CD4-positive, alpha-beta T cell treated with Interleukin-2 at 100 ng/mL for 4 hours (primary cell): ENCODE measurements around the gene SLC1A5.

ENCODE experiments used
- DNase-seq: peaks from one replicate; pipeline ENCODE4 v3.0.0-alpha.2; 2020; ENCODE audit warnings: low spot score

The SLC1A5 gene

DNA sequence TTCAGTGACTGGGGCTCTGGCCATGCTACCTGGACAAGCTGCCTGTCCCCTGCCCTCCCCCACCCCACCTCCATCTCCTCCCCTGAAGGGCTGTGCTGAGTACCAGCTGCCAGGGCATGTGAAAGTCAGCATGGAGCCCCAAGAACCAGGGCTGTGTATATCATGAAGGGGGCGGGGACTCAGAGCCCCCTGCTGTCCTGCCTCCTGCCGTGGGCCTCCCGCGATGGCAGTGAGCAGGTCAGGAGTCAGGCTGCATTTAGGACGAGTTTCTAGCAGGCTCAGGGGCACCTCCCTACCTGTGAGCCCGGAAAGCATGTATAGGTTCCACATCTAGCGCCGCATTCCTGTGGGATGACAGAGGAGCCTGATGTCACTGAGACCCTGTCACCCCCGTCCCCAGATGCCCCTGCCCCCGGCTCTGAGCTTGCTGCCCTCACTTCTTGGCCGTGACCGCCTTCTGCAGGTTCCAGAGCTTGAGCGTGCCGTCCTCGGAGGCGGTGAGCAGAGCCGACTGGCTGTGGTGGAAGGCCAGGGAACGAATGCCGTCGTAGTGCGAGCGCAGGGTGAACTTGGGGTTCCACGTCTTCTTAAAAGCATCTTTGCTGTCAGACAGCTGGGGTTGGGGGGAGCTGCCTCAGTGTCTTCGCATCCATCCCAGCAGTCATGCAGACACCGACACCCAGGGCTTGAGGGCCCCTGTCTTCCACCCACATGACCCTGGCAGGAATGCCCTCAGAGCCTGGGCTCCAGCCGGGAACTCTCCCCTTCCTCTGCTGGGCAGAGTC is 63.2 kb downstream of the SLC1A5 start:
- DNase-seq = no peak
